DMS79 (cell line): Measurements from ENCODE around the gene SAPCD2.

ENCODE experiments used
- DNase-seq: peaks from one replicate; lab custom pipeline; 2025; lab: John Stamatoyannopoulos, UW

The SAPCD2 gene

GRCh38 chr9:137031904-137032640 lies 38.3 kb downstream of the SAPCD2 start, which contains the start of gene FUT7:
Gene FUT7, minus strand, starts transcription at chr9:137032088. Its CDS starts 97 bp downstream, at chr9:137031991.
- no peak for DNase-seq

- no peak for DNase-seq
Measured at GRCh38 chr9:137030538-137031527, 39.5 kb downstream of the SAPCD2 start.

GRCh38 chr9:137030006-137030405 lies 40.4 kb downstream of the SAPCD2 start:
- no peak for DNase-seq

- peak; percentile 19 for DNase-seq
Measured at GRCh38 chr9:137029058-137029936, 41.1 kb downstream of the SAPCD2 start.

GRCh38 chr9:137028263-137029057 lies 41.9 kb downstream of the SAPCD2 start:
- peak; percentile 16 for DNase-seq

- DNase-seq: no peak
Measured at GRCh38 chr9:137027369-137028262, 42.7 kb downstream of the SAPCD2 start, which contains the start of gene ABCA2. Gene ABCA2, minus strand, starts transcription at chr9:137028237. Its CDS starts 97 bp downstream, at chr9:137028140.

GRCh38 chr9:137026828-137027227 lies 43.5 kb downstream of the SAPCD2 start:
- no peak for DNase-seq

- DNase-seq: no peak
Measured at GRCh38 chr9:137026384-137026783, 44.0 kb downstream of the SAPCD2 start.

- peak; percentile 86 for DNase-seq
Measured at GRCh38 chr9:137025517-137025966, 44.8 kb downstream of the SAPCD2 start.

- DNase-seq: no peak
Measured at GRCh38 chr9:137023583-137023991, 46.8 kb downstream of the SAPCD2 start.

GRCh38 chr9:137023157-137023556 lies 47.2 kb downstream of the SAPCD2 start:
- DNase-seq: no peak

- no peak for DNase-seq
Measured at GRCh38 chr9:137022662-137023008, 47.7 kb downstream of the SAPCD2 start.

- DNase-seq: no peak
Measured at GRCh38 chr9:137021979-137022661, 48.2 kb downstream of the SAPCD2 start.

- DNase-seq: no peak
Measured at GRCh38 chr9:137021568-137021978, 48.8 kb downstream of the SAPCD2 start.

GRCh38 chr9:137020771-137021567 lies 49.4 kb downstream of the SAPCD2 start:
- DNase-seq: no peak

- no peak for DNase-seq
Measured at GRCh38 chr9:137019891-137020683, 50.3 kb downstream of the SAPCD2 start.

GRCh38 chr9:137018761-137019559 lies 51.4 kb downstream of the SAPCD2 start:
- DNase-seq: no peak
